GM12891 (cell line): ENCODE results near the gene HOXA10.

ENCODE experiments used
- DNase-seq: peaks from one replicate; pipeline ENCODE4 v3.0.0; 2011; ENCODE audit warnings: low spot score; ENCODE audit not compliant: insufficient read length
- FAIRE-seq: peaks from 2 replicates; lab custom pipeline; 2011; peaks lifted over from hg19 to GRCh38; lab: Jason Lieb, UNC
- PAX5 ChIP-seq: IDR thresholded peaks from 2 replicates; pipeline ENCODE4 v1.6.1; 2011; ENCODE audit warnings: low read length, moderate library complexity, mild to moderate bottlenecking; ENCODE audit not compliant: insufficient read depth, severe bottlenecking
- POLR2A ChIP-seq: IDR thresholded peaks from 2 replicates; pipeline ENCODE4 v1.6.1; 2011; ENCODE audit warnings: low read depth, low read length, control low read depth
- POLR2AphosphoS5 ChIP-seq: IDR thresholded peaks from 2 replicates; pipeline ENCODE4 v1.6.1; 2011; ENCODE audit warnings: low read depth, low read length, control low read depth
- POU2F2 ChIP-seq: IDR thresholded peaks from 2 replicates; pipeline ENCODE4 v1.6.1; 2011; ENCODE audit warnings: low read depth, mild to moderate bottlenecking, control low read depth, low read length, moderate library complexity
- SPI1 ChIP-seq: IDR thresholded peaks from 2 replicates; pipeline ENCODE4 v1.6.1; 2011; ENCODE audit warnings: low read depth, low read length, control low read depth
- TAF1 ChIP-seq: IDR thresholded peaks from 2 replicates; pipeline ENCODE4 v1.6.1; 2011; ENCODE audit warnings: low read depth, low read length, control low read depth

The HOXA10 gene

DNA sequence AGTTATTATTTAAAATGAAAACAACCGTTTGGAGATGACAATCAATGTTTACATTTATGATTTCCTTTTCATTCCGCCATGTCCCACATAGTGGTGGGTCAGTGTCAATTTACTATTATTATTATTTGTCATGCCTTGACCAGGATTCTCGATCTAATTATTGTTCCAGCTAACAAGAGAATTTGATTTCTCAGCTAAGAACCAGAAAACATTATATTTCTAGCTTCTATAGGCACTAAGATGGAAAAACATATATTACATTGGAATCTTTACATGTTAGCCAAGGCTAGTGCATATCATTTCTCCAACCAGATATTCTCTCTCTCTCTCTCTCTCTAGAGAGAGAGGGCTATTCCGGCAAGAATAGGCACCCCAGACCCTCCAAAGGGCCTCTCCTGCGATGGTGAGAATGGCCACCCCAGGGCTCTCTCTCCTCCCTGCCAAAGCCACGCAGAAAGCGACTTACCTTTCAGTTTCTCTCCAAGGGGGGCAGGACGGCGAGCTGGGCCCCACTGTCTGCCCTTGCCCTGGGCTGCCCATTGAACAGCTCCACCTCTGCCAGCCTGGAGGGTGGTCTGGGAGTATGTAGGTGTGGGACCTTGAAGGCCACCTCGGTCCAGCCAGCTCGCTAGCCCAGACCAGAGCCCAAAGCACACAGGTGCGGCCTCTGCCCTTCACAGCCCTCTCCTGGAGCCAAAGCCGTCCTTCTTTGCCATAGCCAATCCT, 24.1 kb downstream of the HOXA10 start:
- no peak for TF ChIP-seq TAF1
- FAIRE-seq (no peak), DNase-seq (no peak)

DNA sequence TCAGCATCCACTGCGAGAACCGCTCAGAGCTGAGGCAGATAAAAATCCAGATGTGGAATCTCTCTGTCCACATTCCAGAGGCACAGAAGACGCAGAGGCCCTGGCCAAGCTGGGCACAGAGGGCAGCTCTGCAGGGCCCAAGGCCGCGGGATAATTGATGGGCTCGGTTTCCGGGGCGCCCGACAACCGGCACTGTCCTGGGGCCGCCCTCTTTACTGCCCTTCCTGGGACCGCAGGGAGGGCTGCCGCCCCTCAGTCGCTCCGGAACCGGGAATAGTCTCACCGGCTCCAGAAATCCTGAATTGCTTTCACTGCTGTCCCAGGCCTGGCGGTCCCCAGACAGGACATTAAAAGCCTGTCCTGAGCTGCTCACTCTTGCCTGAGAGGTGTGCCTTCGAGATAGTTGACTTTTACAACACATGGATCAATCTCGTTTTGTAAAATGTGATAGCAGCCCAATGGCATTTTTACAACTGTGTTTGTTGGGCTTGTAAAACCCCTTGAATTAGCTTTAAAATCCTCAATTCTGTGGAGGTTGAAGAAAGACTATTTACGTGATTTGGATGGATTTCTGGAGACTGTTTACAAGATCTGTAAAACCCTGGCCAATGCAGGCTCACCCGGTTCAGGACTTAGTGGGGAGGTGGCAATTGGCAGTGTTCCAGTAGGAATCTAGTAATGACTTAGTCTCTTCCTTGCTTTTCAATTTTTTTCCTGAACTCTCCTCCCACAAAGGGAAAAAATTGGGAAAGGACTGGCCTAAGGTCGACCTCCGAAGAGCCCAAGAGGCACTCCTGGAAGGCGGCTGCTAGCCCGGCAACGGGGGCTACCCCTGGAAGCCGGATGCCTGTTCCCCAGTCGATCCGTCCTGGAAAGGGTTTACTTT, 25.1 kb downstream of the HOXA10 start:
- DNase-seq = no peak
- no peak for TF ChIP-seq POLR2AphosphoS5
- TF ChIP-seq PAX5 = no peak
- TF ChIP-seq POLR2A = no peak
- TF ChIP-seq POU2F2 = no peak
- no peak for TF ChIP-seq SPI1
- no peak for TF ChIP-seq TAF1
- no peak for FAIRE-seq

DNA sequence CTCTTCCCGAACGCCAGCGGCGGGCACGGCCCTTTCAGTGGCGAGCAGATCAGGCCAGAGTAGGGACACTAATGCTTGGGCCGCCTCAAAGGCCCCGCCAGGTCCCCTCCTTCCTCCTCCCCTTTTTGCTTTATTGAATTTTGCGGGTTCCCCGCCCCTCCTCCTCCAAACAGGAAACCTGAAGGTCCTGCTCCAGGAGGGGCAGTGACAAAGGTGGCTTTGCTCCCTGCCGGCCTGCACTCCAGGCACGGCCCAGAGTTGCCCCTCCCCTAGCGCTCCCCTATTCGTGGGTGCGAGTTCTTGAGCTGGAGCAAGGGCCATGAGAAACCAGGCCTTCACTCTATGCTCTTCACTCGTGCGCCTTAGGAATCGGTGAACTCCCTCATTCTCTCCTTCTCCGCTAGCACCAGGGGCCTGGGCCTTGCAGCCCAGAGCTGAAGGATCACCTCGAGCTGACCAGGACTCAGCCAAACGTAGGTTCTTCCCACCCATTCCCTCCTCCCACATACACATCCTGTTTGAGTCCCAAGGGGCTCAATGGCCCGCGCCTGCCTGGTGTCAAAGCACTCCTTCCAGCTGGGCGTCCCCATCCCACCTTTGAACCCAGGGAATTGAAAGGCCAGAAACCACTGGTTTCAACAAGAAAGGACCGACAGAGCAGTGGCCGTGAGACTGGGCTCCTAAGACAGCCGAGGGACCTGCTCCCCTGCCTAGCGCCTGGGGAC, 25.9 kb downstream of the HOXA10 start:
- no peak for TF ChIP-seq PAX5
- TF ChIP-seq SPI1 = no peak
- no peak for TF ChIP-seq TAF1
- no peak for TF ChIP-seq POU2F2
- TF ChIP-seq POLR2AphosphoS5 = no peak
- TF ChIP-seq POLR2A = no peak
- DNase-seq (no peak), FAIRE-seq (no peak)

DNA sequence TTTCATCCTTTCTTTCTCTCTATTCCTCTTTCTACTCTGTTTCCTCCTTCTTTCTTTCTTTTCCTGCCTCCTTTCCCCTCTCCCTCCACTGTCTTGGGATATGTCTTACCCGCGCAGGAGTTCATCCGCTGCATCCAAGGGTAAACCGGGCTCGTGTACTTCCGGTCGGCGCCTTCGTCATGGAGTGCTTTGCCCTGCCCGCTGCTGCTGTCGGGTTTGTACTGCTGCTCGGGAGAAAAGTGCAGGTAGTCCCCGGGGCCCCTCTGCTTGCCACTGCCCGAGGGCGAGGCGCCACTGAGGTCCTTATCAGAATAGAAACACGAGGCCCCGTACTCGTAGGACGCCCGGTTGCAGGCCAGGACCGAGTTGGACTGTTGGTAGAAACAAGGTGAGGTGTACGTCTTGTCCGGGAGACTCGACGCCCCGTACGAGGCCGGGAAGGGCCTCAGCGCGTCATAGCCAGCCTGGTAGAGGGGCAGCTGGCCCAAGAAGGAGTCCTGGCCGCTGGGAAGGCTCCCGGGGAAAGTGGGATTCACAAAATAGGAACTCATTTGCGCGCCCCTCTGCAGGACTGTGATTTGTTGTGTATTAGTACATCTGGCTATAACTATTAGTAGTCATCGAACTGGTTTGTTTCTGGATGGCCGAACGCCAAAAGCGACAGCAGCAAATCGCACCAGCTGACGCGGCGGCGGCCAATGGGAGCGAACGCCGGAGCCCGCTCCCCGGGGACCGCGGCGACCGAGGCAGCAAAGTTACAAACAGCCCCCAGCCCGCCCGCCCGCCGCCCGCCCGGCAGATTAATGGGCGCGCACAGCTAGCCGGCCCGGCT, 26.7 kb downstream of the HOXA10 start, which contains the start of gene HOXA6:
Gene HOXA6 (minus strand): TSS at position 576 of the 832 bp plus-strand sequence. CDS start 25 bp downstream, at position 551.
- TF ChIP-seq PAX5 = no peak
- no peak for TF ChIP-seq SPI1
- TF ChIP-seq POLR2A = no peak
- TF ChIP-seq TAF1 = no peak
- TF ChIP-seq POU2F2 = no peak
- TF ChIP-seq POLR2AphosphoS5 = no peak
- FAIRE-seq = no peak

DNA sequence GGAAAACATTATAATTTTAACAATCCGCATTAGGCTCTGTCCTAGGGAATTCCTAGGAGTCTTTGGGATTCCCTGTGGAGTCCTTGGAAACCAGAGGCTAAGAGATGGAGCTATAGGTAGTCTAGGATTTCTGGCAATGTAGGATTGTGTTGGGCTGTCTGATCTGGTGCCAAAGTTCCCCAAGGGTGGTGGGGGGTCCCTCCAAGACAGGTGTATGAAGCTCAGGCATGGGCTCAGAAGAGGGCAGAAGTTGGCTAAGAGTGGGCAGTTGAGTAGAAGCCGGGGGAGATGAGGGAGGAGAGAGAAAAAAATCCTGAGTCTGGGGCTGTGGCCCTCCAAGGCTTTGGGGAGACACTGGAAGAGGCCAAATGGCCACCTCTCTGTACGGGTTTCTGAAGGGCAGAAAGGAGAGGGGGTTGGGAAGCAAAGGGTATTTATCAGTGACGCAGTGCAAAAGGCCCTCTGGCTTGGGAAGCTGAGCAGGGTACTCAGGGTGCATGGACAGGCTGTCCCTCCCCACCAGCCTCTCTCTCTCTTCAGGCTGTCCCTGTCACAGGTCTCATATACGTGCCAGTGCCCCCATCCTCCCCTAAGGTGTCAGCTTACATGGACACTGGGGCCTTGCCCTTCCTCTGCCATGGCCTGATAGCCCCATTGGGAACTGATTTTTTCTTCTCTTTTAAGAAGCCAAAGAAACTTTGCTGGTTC, 27.5 kb downstream of the HOXA10 start:
- no peak for FAIRE-seq
- DNase-seq = no peak
- TF ChIP-seq PAX5 = no peak
- TF ChIP-seq POU2F2 = no peak
- TF ChIP-seq POLR2AphosphoS5 = no peak
- no peak for TF ChIP-seq SPI1

More for the DNA sequence above, 26.7 kb downstream of the HOXA10 start, which contains the start of gene HOXA6:
- DNase-seq = no peak

DNA sequence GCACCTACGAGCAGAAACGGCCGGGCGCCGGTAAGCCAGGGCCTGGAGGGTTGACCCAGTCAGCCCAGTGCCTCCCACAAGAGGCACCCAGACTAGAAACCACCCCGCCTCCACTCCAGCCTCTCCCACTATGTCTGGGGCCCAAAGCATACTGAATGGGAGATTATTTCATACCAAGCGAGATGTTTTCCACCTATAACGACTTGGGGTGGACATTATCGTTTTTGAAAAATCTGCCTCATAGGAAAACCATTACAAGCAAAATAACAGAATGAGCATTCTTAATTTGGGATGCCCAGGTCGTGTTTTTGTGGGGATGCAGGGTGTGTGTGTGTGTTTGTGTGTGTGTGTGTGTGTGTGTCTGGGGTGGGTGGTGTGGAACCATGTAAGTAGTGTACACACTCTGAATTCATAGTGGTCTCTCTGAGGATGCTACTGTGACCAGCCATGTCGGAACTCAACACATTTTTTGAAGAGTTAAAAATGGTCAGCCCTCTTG, 28.2 kb downstream of the HOXA10 start:
- FAIRE-seq (no peak), DNase-seq (no peak)
- no peak for TF ChIP-seq POU2F2
- no peak for TF ChIP-seq SPI1
- TF ChIP-seq POLR2AphosphoS5 = no peak
- TF ChIP-seq POLR2A = no peak
- no peak for TF ChIP-seq TAF1
- TF ChIP-seq PAX5 = no peak

DNA sequence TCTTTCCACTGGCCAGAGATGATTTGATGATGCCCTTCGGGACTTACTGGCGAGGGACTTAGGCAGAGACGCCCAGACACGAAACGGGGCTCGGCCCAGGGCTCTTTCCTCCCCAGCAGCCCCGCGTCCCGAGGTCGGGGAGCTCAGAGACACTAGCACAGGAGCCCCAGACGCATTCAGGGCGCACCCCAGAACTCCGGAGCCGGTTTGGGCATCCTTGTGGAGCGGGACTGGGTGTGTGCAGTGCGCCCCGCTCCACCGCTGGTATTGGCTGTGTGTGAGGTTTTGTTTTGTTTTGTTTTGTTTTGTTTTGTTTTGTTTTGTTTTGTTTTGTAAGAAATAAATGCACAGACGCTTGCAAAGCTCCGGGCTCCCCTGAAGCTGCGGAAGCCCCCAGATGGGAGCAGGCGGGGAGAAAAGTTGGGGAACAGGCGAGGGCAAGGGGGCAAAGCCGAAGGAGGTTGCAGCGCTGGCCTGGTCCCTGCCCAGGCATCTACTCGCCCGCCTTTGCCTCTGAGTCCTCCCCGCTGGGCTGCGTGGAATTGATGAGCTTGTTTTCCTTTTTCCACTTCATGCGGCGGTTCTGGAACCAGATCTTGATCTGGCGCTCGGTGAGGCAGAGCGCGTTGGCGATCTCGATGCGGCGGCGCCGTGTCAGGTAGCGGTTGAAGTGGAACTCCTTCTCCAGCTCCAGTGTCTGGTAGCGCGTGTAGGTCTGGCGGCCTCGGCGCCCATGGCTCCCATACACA, 28.8 kb downstream of the HOXA10 start:
- FAIRE-seq = no peak

More for the DNA sequence above, 28.8 kb downstream of the HOXA10 start:
- TF ChIP-seq POLR2A (no peak), POLR2AphosphoS5 (no peak), SPI1 (no peak), POU2F2 (no peak), PAX5 (no peak), TAF1 (no peak)
- DNase-seq = no peak
